ENCODE measurements around the gene SMPDL3B. TPM values are rescaled to one million over a fixed set of nuclear protein-coding genes. Genes with fewer than 3 reads are reported as not detected.

SMPDL3B gene
- total and polyA plus RNA-seq, 2 of the 13 experiments (the other 11 are each of a cell fraction or from before 2014, with no cell fraction given): 0.29 to 1.3 TPM

GRCh38 chr1:27963393-27963792 lies 28.6 kb downstream of the SMPDL3B start:
- no peak overlapping the region for H3K27ac ChIP-seq (ENCODE audit: extremely low read length, insufficient read depth, low read length)
- DNase-seq (ENCODE audit: low spot score) (no peak), FAIRE-seq (no peak), ATAC-seq (no peak)
- no peaks in the 10 kb centered on the region for H3K9me3 ChIP-seq (ENCODE audit: low read length)
- no peaks in the 10 kb centered on the region for H3K79me2 ChIP-seq (ENCODE audit: insufficient read depth, low read length)
- no peak overlapping the region for H3K9ac ChIP-seq (ENCODE audit: insufficient read depth, low read depth, low read length)
- H4K20me1 ChIP-seq (ENCODE audit: insufficient read depth, low read length): no peaks in the 10 kb centered on the region
- H3K27me3 ChIP-seq (ENCODE audit: control insufficient read depth in 1 of 2, insufficient read depth in 2 of 2, low read length in 2 of 2): no peaks in the 10 kb centered on the region
- intact Hi-C loops (cut with micrococcal nuclease; ENCODE audit: unreplicated experiment) (no loop called here), in situ Hi-C loops (cut with HindIII; ENCODE audit: extremely low pct_ligation_motif_present, low pct_unique_long_range_greater_than_20kb) (no loop called here)
- no peak overlapping the region for H2AFZ ChIP-seq (ENCODE audit: low read length)
- no peak overlapping the region for H3K4me2 ChIP-seq (ENCODE audit: low read depth, low read length)
- CTCF ChIA-PET (ENCODE audit: low intra/inter-chr PET ratio, low total read pairs): no interaction called here
- peaks cover 21% of the 10 kb centered on the region for H3K4me1 ChIP-seq (ENCODE audit: insufficient read depth, low read length)
- no peak overlapping the region for H3K4me3 ChIP-seq (replicated peaks in 1 of 3; ENCODE audit: insufficient read depth in 1 of 3, low read depth in 2 of 3, low read length in 3 of 3)
- POLR2A ChIA-PET: no interaction called here
- TF ChIP-seq JARID2 (CRISPR knock-in tag; IDR thresholded peaks at IDR 0.05; ENCODE audit: insufficient replicate concordance): no peak
- TF ChIP-seq MXD4 (CRISPR knock-in tag; IDR thresholded peaks at IDR 0.05): no peak
- TF ChIP-seq TFDP2 (CRISPR knock-in tag; IDR thresholded peaks at IDR 0.05): no peak
- no peak for TF ChIP-seq PRMT3 (CRISPR knock-in tag; IDR thresholded peaks at IDR 0.05; ENCODE audit: borderline replicate concordance, low read depth)
- no peak for TF ChIP-seq ZNF160 (CRISPR knock-in tag; IDR thresholded peaks at IDR 0.05)
- no peak for TF ChIP-seq ZNF576 (CRISPR knock-in tag; IDR thresholded peaks at IDR 0.05)
- no peak for TF ChIP-seq PCBP1 (IDR thresholded peaks at IDR 0.05; ENCODE audit: borderline replicate concordance, low read depth, low read length)
- TF ChIP-seq KAT8 (CRISPR knock-in tag; IDR thresholded peaks at IDR 0.05): no peak
- no peak for TF ChIP-seq ZMAT5 (CRISPR knock-in tag; IDR thresholded peaks at IDR 0.05; ENCODE audit: borderline replicate concordance, low read depth)
- TF ChIP-seq, protein P1, sequence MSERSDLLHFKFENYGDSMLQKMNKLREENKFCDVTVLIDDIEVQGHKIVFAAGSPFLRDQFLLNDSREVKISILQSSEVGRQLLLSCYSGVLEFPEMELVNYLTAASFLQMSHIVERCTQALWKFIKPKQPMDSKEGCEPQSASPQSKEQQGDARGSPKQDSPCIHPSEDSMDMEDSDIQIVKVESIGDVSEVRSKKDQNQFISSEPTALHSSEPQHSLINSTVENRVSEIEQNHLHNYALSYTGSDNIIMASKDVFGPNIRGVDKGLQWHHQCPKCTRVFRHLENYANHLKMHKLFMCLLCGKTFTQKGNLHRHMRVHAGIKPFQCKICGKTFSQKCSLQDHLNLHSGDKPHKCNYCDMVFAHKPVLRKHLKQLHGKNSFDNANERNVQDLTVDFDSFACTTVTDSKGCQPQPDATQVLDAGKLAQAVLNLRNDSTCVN (CRISPR knock-in tag; IDR thresholded peaks at IDR 0.05; ENCODE audit: borderline replicate concordance): no peak
- TF ChIP-seq AKAP8 (CRISPR knock-in tag; IDR thresholded peaks at IDR 0.05): no peak
- TF ChIP-seq GATAD1 (CRISPR knock-in tag; IDR thresholded peaks at IDR 0.05): no peak
- TF ChIP-seq SRY (CRISPR knock-in tag; IDR thresholded peaks at IDR 0.05): no peak
- TF ChIP-seq, protein P2, sequence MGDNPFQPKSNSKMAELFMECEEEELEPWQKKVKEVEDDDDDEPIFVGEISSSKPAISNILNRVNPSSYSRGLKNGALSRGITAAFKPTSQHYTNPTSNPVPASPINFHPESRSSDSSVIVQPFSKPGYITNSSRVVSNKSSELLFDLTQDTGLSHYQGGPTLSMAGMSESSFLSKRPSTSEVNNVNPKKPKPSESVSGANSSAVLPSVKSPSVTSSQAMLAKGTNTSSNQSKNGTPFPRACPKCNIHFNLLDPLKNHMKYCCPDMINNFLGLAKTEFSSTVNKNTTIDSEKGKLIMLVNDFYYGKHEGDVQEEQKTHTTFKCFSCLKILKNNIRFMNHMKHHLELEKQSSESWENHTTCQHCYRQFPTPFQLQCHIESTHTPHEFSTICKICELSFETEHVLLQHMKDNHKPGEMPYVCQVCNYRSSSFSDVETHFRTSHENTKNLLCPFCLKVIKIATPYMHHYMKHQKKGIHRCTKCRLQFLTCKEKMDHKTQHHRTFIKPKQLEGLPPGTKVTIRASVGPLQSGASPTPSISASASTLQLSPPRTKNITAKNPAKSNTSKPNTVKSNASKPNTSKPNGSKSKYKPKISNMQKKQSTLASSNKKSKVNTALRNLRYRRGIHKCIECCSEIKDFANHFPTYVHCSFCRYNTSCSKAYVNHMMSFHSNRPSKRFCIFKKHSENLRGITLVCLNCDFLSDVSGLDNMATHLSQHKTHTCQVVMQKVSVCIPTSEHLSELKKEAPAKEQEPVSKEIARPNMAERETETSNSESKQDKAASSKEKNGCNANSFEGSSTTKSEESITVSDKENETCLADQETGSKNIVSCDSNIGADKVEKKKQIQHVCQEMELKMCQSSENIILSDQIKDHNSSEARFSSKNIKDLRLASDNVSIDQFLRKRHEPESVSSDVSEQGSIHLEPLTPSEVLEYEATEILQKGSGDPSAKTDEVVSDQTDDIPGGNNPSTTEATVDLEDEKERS (CRISPR knock-in tag; IDR thresholded peaks at IDR 0.05): no peak
- TF ChIP-seq, protein P3, sequence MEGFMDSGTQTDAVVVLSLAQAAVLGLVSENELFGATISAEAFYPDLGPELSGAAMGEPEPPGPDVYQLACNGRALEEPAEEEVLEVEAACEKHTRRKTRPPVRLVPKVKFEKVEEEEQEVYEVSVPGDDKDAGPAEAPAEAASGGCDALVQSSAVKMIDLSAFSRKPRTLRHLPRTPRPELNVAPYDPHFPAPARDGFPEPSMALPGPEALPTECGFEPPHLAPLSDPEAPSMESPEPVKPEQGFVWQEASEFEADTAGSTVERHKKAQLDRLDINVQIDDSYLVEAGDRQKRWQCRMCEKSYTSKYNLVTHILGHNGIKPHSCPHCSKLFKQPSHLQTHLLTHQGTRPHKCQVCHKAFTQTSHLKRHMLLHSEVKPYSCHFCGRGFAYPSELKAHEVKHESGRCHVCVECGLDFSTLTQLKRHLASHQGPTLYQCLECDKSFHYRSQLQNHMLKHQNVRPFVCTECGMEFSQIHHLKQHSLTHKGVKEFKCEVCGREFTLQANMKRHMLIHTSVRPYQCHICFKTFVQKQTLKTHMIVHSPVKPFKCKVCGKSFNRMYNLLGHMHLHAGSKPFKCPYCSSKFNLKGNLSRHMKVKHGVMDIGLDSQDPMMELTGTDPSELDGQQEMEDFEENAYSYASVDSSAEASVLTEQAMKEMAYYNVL (CRISPR knock-in tag; IDR thresholded peaks at IDR 0.05; ENCODE audit: borderline replicate concordance): no peak
- no peak for TF ChIP-seq CBX2 (IDR thresholded peaks at IDR 0.05; ENCODE audit: low read depth, low read length)
- no peak for TF ChIP-seq CBX2 (CRISPR knock-in tag; IDR thresholded peaks at IDR 0.05; ENCODE audit: low read depth)
- no TSS peak for BruUV-seq (replicated peaks)
- 100% methylated on average over 5 of the region's 11 CpGs for WGBS (ENCODE audit: low lambda C conversion rate)
- peaks cover 2 to 8% of the 10 kb centered on the region in 2 experiments; a peak in 4 of 5 replicates for H3K36me3 ChIP-seq (replicated peaks in 1 of 2; ENCODE audit: control insufficient read depth in 1 of 2, insufficient read depth in 2 of 2, low read length in 2 of 2)
